Psoas muscle (tissue), 8 donors: ENCODE data around the gene INF2. TPM values are rescaled to one million over a fixed set of nuclear protein-coding genes. Genes with fewer than 3 reads are reported as not detected.
A peak's percentile ranks its signal among the peaks of the same experiment; 100 is the strongest.

Experiments
- ATAC-seq, 4 donors: fragments of 200-7000 bp; cut with Tn5 transposase; one replicate each; pipeline ENCODE4 v1.9.1; 2020; ENCODE audit warnings: moderate library complexity in 3 of 4, mild to moderate bottlenecking in 2 of 4
- DNase-seq, 2 donors: peaks; one replicate each; pipeline ENCODE4 v3.0.0-alpha.2; 2020
- H3K27ac ChIP-seq: fragments of 200-600 bp; one replicate; pipeline ENCODE4 v1.8.0; 2022
- H3K27me3 ChIP-seq, 3 donors: fragments of 200-600 bp in 1 of 3; one replicate each; pipeline versions ENCODE4 v1.6.1 to v1.8.0; 2013 to 2022; ENCODE audit warnings: low read length in 2 of 3, mild to moderate bottlenecking in 2 of 3, moderate library complexity in 1 of 3; ENCODE audit not compliant: insufficient read depth in 3 of 3
- H3K36me3 ChIP-seq, 2 donors: fragments of 200-600 bp in 1 of 2; one replicate each; pipeline versions ENCODE4 v1.6.1 to v1.8.0; 2013 to 2022; ENCODE audit warnings: low read depth in 1 of 2, mild to moderate bottlenecking in 1 of 2, moderate library complexity in 1 of 2; ENCODE audit not compliant: insufficient read depth in 1 of 2
- H3K4me1 ChIP-seq: fragments of 200-600 bp; one replicate; pipeline ENCODE4 v1.8.0; 2022
- H3K4me3 ChIP-seq: fragments of 200-600 bp; one replicate; pipeline ENCODE4 v1.8.0; 2022; ENCODE audit warnings: mild to moderate bottlenecking
- H3K9me3 ChIP-seq: fragments of 200-600 bp; one replicate; pipeline ENCODE4 v1.8.0; 2022
- WGBS, 3 donors: extraction: QIAGEN DNeasy Blood & Tissue Kit; methylation state at CpG; one replicate each; pipeline versions ENCODE4 v1.1.6 to v1.1.7; 2013; 5-methylcytosine and 5-hydroxymethylcytosine counted together
- intact Hi-C, 2 donors: fragments of 100-400 bp; cut with DNase I; formaldehyde crosslinking; loops; one replicate each; pipeline versions ENCODE4 v1.11.0 to v1.14.2; 2022
- polyA plus RNA-seq, 3 donors: library from polyadenylated mRNA; stranded (reverse); fragments of 200-250 nt; gene quantifications; one replicate each; pipeline ENCODE4 v1.2.3, GENCODE V29; 2013
- total RNA-seq, 4 donors: library from RNA; stranded (reverse); fragmentation: NEBNext Ultra II Directional in 2 of 4; extraction: Animal tissue kit (Norgen Biotek cat#: 25700) in 2 of 4; gene quantifications; one replicate each; pipeline versions ENCODE4 v1.2.1 to v1.2.4, GENCODE V29; 2021 to 2023
- TF ChIP-seq, protein P1 (sequence below): fragments of 200-600 bp; IDR thresholded peaks from one replicate; pipeline ENCODE4 v1.8.0; 2022; ENCODE audit warnings: antibody characterized with exemption
- donor health status: healthy with polysubstance abuse.
- donor health status: DM: no; HTN: no; CAD: no; lungs with moderate emphysema.
- donor health status: Bipolar disorder and iron deficiency.
- donor health status: healthy.
- donor health status: DM: yes; HTN: yes; CAD: no.
- donor health status: DM: no; HTN: no; CAD: no.
- donor health status: DM: no; HTN: no; CAD: no.
- donor health status: DM: yes; HTN: yes; CAD: no.

INF2 gene
- total and polyA plus RNA-seq, 7 donors: 12.0 to 29.1 (median 21.6) TPM

DNA sequence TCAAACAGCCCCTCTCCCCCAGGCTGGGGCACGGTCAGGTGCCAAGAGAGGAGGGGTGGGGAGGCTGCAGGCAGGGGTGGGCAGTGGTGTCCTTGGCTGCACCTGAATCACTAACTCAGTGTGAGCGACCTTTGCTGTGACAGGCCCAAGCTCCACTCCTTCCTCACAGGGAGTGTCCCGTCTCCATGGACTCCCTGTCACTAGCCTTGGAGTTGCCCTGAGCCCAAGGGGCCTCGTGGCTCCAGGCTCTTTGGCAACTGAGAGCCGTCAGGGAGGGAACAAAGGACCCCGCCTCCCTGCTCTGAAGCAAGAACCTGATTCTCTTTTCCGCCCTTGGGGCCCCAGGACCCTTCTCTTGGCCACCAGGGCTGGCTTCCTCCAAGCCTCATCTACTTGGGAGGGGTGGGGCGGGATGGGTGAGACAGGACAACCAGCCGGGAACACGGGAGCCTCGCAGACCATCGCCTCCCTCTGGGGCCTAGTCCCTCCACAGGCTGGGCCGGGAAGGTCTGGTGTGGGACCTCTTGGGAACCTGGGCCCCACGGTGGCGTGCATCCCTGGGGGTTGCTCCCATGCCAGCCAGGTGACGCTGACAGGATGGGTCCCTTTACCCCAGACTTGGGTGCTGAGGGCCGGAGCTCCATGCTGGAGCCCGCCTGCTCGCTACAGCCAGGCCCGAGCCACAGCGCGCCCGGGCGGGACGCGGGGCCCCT, 33.7 kb downstream of the INF2 start:
- ATAC-seq: no peak
- intact Hi-C loops: no loop called here
- Histone ChIP-seq H3K9me3 (no peaks in the 10 kb centered on the region), H3K27ac (peak overlapping the region; percentile 83), H3K4me3 (peak overlapping the region; percentile 82), H3K27me3 (no peaks in the 10 kb centered on the region), H3K36me3 (peaks cover 0 to 8% of the 10 kb centered on the region in 2 donors), H3K4me1 (peaks cover 61% of the 10 kb centered on the region)
- no peak for DNase-seq
- whole genome bisulfite sequencing, 3 donors: 43 to 51% (median 48%) methylated on average over 23 to 26 of the region's 26 CpGs
- TF ChIP-seq, protein P1, sequence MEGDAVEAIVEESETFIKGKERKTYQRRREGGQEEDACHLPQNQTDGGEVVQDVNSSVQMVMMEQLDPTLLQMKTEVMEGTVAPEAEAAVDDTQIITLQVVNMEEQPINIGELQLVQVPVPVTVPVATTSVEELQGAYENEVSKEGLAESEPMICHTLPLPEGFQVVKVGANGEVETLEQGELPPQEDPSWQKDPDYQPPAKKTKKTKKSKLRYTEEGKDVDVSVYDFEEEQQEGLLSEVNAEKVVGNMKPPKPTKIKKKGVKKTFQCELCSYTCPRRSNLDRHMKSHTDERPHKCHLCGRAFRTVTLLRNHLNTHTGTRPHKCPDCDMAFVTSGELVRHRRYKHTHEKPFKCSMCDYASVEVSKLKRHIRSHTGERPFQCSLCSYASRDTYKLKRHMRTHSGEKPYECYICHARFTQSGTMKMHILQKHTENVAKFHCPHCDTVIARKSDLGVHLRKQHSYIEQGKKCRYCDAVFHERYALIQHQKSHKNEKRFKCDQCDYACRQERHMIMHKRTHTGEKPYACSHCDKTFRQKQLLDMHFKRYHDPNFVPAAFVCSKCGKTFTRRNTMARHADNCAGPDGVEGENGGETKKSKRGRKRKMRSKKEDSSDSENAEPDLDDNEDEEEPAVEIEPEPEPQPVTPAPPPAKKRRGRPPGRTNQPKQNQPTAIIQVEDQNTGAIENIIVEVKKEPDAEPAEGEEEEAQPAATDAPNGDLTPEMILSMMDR: no peak

DNA sequence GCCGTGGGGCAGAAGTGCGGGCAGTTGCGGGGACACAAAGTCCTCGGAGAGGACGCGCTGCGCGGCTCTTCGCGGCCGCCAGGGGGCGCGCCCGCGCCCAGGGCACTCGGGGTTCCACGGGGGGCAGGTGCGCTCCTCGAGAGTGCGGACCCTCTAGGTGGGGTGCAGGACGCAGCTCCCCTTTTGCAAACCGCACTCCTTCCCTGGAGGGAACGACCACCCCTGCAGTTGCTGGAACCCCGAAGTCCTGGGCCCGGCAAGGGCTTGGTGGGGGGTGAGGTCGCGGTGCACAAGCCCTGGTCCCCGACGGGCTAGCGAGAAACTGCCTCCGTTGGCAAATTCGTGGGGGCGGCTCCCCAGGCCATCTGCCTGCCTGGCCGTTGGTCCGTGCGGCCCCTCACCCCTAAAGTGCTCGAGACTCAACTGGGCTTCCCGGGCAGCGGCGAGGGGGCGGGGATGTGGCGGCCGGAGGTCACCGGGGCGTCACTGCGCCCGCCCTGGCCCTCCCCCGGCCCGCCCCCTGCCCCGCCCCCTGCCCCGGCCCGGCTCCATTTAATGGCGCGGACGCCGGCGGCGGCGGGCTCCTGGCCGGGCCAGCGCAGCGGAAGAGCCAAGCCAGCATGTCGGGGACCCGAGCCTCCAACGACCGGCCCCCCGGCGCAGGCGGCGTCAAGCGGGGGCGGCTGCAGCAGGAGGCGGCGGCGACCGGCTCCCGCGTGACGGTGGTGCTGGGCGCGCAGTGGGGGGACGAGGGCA, 34.4 kb downstream of the INF2 start, which contains the start of gene ADSS1:
TSS of gene ADSS1 (plus strand) at position 579 of the 756 bp plus-strand sequence. CDS start at position 621, 42 bp downstream.
- 1 to 2% (median 1%) methylated on average over 36 to 82 of the region's 82 CpGs for WGBS, 3 donors
- peaks cover 0 to 8% of the 10 kb centered on the region in 2 donors for H3K36me3 ChIP-seq
- DNase-seq (peak; percentile 78 to 87), ATAC-seq (peak; percentile 47 to 59 (median 52))
- peak within 1 kb of the TSS; percentile 82 for H3K4me3 ChIP-seq
- peak within 1 kb of the TSS; percentile 83 for H3K27ac ChIP-seq
- H3K4me1 ChIP-seq: peaks cover 56% of the 10 kb centered on the region
- intact Hi-C loops: no loop called here
- no peaks in the 10 kb centered on the region for H3K27me3 ChIP-seq
- TF ChIP-seq, protein P1: peak; percentile 94
- no peaks in the 10 kb centered on the region for H3K9me3 ChIP-seq

GRCh38 chr14:104724407-104724980, 35.1 kb downstream of the INF2 start:
- ATAC-seq: peak; percentile 22 to 55 (median 48)
- peak; percentile 83 to 93 for DNase-seq
- Histone ChIP-seq H3K36me3 (peaks cover 0 to 6% of the 10 kb centered on the region in 2 donors), H3K4me3 (peak overlapping the region; percentile 82), H3K4me1 (peaks cover 51% of the 10 kb centered on the region), H3K27ac (peak overlapping the region; percentile 83), H3K9me3 (no peaks in the 10 kb centered on the region), H3K27me3 (no peaks in the 10 kb centered on the region)
- TF ChIP-seq, protein P1: no peak
- WGBS, 3 donors: 2% methylated on average over 12 to 27 of the region's 27 CpGs
- intact Hi-C loops: no loop called here

DNA sequence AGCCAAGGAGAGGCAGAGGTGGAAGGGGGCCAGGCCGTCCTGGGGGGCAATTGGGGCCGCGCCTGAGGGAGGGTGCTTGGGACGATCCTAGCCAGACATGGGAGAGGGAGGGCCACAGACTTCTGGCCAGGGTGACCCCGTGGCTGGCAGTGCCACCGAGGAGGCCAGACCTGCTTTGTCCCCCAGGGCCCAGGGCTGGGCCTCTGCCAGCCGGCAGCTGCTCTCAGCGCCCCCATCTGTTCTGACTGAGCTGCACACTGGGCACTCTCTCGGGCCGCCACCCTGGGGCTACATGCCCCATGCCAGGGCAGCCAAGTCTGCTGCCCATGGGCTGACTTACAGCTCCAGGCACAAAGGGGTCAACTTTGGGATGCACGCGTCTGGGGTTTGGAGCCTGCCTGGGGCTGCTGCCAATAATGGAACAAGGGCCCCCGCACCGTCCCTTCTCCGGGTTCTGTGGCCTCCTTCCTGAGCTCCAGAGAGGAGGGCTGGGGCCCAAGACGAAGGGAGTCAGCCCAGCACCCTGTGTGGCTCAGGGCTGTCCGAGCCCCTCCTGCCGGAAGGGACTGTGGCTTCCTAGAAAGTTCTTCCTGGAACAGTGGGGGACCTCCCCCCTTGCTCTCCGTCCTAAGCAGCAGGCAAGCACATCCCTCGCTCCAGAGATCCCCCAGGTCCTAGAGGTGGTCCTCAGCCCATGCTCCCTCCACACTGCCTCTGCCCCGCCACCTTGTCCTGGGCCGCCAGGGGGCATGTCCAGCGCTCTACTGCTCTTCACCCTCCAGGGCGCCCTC, 35.8 kb downstream of the INF2 start:
- no peaks in the 10 kb centered on the region for H3K27me3 ChIP-seq
- H3K36me3 ChIP-seq: no peaks in the 10 kb centered on the region
- peak overlapping the region; percentile 83 for H3K27ac ChIP-seq
- peak overlapping the region; percentile 82 for H3K4me3 ChIP-seq
- H3K9me3 ChIP-seq: no peaks in the 10 kb centered on the region
- peaks cover 54% of the 10 kb centered on the region for H3K4me1 ChIP-seq
- intact Hi-C loops: no loop called here
- 10 to 18% (median 11%) methylated on average over 21 to 24 of the region's 24 CpGs for WGBS, 3 donors
- ATAC-seq (peak; percentile 55 to 63 (median 56)), DNase-seq (peak; percentile 76 to 91)
- TF ChIP-seq, protein P1: peak; percentile 22
